ENCODE results near the gene TEC. TPM values are rescaled to one million over a fixed set of nuclear protein-coding genes. Genes with fewer than 3 reads are reported as not detected.

Gene TEC
- total and polyA plus RNA-seq, 2 of the 8 experiments (the other 6 are each of a cell fraction or from before 2014, with no cell fraction given) = 0.73 to 1.8 TPM

GRCh38 chr4:48105230-48105629 is 164.4 kb downstream of the TEC start (continued):
- no peak for TF ChIP-seq POU5F1 (IDR thresholded peaks at IDR 0.05; ENCODE audit: low read depth, low read length)
- TF ChIP-seq HDAC2 (IDR thresholded peaks at IDR 0.05; ENCODE audit: borderline replicate concordance in 1 of 2, low read depth in 2 of 2, low read length in 2 of 2) = no peak
- no peak for TF ChIP-seq USF2 (IDR thresholded peaks at IDR 0.05; ENCODE audit: low read length)
- no peak for TF ChIP-seq CTCF (IDR thresholded peaks at IDR 0.05; ENCODE audit: control extremely low read depth in 1 of 3, insufficient read depth in 1 of 3, low read depth in 1 of 3, low read length in 3 of 3)

Data from H1 (cell line).